ENCODE results near the gene IQCE. TPM values are rescaled to one million over a fixed set of nuclear protein-coding genes. Genes with fewer than 3 reads are reported as not detected.

Gene IQCE
- total RNA-seq, 1 donor from 2014 or later: 11.5 TPM

DNA sequence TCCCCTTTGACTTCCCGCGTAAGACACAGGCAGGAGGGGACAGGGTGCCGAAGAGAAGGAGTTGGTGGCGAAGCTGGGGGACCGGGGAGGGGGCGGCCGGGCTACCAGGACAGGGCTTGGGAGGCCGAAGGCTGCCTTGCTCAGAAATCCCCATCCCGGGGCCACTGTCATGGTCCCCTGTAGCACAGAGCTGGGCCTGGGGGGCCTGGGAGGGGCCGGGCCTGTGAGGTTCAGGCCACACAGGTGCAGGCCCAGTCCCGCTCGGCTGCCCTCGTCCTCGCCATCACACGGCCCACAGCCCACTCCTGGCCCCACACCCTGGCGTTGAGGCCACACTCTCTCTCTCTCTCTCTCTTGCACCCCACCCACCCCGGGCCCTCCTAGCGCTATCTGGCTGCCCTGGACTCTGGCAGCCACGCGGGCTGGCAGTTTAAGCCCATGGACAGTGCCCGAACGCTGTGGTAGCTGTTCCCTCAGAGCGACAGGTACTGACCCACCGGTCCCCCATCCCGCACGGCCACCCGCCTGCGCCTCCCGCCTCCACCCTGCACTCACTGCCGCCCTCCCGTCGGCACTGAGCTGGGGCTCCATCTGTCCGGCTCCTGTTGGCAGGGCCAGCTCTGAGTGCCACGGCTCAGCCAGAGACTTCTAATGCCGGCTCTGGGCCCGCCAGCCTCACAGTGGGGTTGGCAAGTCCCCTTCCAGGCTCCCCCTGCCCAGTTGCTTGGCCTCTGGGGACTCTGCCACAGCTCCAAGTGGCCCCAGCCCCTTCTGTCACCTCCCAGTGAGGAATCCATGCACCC lies 101.0 kb downstream of the IQCE start:
- DNase-seq (ENCODE audit: missing footprints) (no peak), ATAC-seq (no peak)
- intact Hi-C loops (cut with DNase I): loop anchor here (5.0 kb wide), 1 partner anchor 52 kb away; no protein-coding TSS in a partner anchor

DNA sequence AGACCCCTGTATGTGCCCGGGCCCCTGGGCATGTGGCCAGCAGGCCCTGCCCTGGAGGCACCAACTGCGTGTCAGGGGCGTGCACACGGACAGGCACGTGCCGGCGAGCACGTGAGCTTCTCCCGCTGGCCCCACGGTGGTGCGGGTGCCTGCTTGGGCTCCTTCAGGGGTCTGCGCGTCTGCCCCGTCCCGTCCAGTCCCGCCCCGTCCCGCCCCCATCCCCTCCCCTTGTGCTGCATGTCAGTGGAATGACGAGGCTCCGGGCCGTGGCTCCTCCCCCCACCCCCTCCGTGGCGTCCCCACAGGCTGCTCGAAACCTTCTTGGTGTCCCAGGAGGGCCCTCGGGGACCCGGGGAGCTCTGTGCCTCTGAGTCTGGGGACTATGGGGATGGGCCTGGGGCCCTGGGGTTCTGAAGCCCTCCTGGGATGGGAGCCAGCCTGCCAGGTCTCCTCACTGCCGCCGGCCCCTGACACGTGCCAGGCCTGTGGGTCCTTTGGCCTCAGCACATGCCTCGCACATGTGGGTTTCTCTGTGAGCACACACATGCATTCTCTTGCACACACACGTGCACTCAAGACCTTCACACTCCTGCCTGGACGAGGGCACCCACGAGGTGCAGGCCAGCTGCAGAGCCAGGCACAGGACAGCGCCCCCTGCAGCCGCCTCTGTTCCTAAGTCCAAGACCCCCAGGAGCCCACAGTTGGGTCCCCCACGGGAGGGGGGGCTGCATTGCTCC lies 101.7 kb downstream of the IQCE start:
- intact Hi-C loops (cut with DNase I): loop anchor here (5.0 kb wide), 1 partner anchor 53 kb away; no protein-coding TSS in a partner anchor
- DNase-seq (ENCODE audit: missing footprints) (no peak), ATAC-seq (no peak)

DNA sequence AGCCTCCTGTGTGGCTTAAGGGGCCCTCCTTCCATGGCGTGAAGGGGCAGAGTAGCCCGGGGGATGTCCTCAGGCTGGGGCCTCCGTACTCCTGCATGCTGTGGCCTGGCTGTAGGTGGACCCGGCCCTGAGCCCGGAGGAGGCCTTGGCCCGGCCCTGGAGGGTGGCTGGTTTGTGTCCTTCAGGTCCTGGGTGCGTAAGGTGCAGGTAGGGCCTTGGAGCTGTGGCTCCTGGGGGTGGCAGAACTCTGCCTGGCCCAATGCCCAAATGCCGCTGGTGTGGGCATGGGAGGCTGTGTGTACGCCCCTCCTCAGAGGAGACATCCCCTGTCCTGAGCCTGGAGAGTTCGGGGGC lies 102.3 kb downstream of the IQCE start:
- ATAC-seq: no peak
- DNase-seq (ENCODE audit: missing footprints): no peak
- intact Hi-C loops (cut with DNase I): loop anchor here (5.0 kb wide), 1 partner anchor 54 kb away; no protein-coding TSS in a partner anchor

DNA sequence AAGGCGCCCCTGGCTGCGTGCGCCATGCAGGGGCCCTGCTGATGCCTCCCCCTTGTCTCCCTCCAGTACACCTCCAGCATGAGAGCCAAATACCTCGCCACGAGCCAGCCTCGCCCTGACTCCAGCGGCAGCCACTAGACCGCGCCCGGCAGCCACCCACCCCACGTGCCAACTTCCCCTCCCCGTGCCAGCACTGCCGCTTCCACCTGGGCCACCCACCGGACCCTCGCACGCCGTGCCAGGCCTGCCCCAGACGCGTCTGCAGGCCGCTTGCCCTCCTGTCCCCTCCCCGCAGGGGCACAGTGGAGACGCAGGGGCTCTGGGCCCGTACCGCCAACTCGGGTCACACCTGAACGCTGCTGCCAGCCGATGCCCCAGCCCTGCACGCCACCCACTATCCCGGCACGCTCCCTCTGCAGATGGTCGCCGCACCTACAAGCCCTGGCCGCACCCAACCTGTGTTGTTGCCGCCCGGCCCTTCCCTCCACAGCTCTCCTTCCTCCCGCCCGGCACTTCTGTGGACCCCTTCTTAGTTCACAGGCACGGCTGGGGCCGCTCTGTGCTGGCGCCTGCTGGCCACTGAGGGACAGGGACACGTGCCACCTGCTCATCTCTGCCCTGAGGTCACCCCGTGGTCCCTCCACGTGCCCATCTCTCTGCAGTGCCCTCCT lies 103.0 kb downstream of the IQCE start:
- ATAC-seq: no peak
- DNase-seq (ENCODE audit: missing footprints): no peak
- intact Hi-C loops (cut with DNase I): loop anchor here (5.0 kb wide), 1 partner anchor 54 kb away; no protein-coding TSS in a partner anchor

DNA sequence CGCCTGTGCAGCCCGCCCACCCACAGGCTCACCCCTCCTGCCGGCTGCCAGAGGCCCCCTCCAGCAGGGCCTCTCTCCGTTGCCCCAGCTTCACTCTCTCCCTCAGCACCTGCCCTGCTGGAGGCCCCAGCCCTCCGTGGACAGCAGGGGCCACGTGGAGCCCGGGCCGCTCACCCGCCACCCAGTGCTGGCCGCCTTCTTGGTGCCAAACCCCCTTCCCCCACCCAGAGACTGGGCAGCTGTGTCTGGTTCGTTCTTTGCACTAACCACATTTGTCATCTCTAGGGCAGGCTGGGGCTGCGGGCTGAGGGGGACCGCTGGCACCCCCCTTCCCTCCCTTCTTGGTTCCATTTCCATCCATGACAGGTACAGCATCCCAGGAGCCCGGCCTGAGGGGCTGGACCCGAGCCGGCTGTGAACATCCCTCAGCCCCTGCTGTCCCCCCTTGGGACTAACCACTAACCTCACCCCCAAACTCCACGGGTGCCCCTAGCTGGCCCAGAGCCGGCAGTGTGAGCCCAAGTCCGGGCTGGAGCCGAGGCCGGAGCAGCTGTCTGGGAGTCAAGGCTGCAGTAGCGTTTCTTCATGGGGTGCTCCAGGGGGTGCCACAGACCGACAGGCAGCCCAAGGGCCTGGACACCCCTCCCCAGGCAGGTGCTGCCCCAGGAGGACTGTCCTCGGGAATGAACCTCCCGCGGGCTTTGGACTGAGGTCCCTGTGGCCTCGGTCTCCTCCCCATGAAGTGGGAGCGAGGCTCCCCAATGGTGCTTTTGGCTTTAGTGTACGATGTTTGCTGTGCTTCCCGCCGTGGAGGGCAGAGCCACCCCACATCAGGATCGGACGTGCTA lies 103.7 kb downstream of the IQCE start:
- intact Hi-C loops (cut with DNase I): loop anchor here (5.0 kb wide), 1 partner anchor 55 kb away; no protein-coding TSS in a partner anchor
- DNase-seq (ENCODE audit: missing footprints): no peak
- no peak for ATAC-seq

DNA sequence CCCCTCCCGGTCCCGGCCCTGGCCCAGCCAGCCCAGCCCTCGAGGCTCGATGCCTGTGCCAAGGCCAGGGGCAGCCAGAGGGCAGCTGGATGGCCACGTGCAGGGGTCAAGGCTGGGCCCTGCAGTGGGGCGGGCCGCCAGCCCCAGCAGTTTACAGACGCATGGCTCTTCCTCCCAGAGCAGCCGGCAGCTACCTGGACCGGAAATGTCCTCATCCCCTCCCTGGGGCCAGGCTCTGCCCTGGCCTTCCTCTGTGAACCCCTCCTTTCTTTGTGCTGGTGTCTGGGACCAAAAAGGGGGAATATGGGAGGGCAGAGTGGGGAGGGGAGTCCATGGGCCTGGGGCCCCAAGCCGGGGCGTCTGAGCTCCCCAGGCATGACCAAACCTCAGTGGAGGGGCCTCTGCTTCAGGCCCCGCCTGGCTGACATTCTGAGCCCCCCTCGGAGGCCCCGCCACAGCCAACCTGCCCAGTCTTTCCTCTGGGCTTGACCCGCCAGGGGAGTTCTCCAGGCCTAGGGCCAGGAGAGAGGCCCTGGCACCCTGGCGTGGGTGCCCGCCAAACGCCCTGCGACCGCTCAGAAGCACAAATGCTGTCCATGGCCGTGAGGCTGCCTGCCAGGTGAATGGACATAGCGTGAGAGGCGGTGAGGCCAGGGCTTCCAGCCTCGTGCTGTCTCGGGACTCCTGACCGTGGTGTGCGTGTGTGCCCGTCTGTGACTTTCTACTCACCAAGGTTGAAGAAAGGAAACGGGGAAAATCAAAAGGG lies 104.5 kb downstream of the IQCE start:
- intact Hi-C loops (cut with DNase I): loop anchor here (5.0 kb wide), 1 partner anchor 56 kb away; no protein-coding TSS in a partner anchor
- ATAC-seq (peak; percentile 50), DNase-seq (ENCODE audit: missing footprints) (no peak)

DNA sequence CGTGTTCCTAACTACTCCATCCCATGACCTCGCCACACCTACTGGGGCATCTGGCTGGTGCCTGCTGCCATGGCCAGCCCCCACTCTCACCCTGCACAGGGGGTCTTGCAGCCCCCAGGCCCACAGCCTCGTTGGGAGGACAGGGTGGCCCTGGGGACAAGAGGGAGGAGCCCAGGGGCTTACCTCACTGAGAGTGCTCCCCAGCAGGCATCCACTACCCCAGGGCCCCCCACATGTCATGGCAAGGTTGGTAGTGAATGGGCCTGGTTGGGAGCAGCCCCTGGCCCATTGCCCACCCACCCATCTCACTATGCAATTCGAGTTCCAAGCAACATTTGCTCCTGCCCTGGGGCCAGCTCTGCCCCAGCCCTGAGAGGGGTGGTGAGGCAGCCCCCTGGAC lies 105.2 kb downstream of the IQCE start:
- intact Hi-C loops (cut with DNase I): loop anchor here (5.0 kb wide), 1 partner anchor 57 kb away; no protein-coding TSS in a partner anchor
- no peak for DNase-seq (ENCODE audit: missing footprints)

More for the DNA sequence above, 105.2 kb downstream of the IQCE start:
- ATAC-seq: no peak

Small RNAs within 50 kb of the gene (microRNA-seq; reads per million reads assigned to microRNA genes)
- gene MIR4648: not detected

Other genes with a start within 250 kb of the IQCE start
- gene SNX8, start 244.5 kb upstream of the IQCE start, total RNA-seq: 18.8 TPM
- gene EIF3B, start 204.2 kb upstream of the IQCE start, total RNA-seq: 68.1 TPM
- 13.5 TPM for gene CHST12, start 155.4 kb upstream of the IQCE start, total RNA-seq
- gene GRIFIN, start 82.6 kb upstream of the IQCE start, total RNA-seq: not detected
- gene LFNG, start 39.2 kb upstream of the IQCE start, total RNA-seq: 6.5 TPM
- gene BRAT1, start 3.5 kb upstream of the IQCE start, total RNA-seq: 14.8 TPM
- 15.8 TPM for gene TTYH3, start 73.0 kb downstream of the IQCE start, total RNA-seq
- gene AMZ1, start 129.2 kb downstream of the IQCE start, total RNA-seq: 0.05 TPM

All from Right ventricle myocardium inferior (tissue), 1 donor.